ENCODE measurements around the gene TRIM59.

DNA sequence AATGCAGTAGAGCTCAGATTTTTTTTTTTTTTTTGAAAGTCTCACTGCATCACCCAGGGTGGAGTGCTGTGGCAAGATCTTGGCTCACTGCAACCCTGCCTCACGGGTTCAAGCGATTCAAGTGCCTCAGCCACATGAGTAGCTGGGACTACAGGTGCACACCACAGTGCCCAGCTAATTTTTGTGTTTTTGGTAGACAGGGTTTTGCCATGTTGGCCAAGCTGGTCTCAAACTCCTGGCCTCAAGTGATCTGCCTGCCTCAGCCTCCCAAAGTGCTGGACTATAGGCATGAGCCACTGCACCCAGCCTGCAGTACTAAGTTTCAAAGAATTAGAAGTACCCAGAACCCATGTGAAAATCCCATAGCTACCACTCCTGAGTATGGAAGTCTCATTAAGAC is 14.5 kb downstream of the TRIM59 start:
- no peak for TF ChIP-seq EZH2phosphoT487 (IDR thresholded peaks at IDR 0.05; ENCODE audit: low read depth)
- TF ChIP-seq, protein P1, sequence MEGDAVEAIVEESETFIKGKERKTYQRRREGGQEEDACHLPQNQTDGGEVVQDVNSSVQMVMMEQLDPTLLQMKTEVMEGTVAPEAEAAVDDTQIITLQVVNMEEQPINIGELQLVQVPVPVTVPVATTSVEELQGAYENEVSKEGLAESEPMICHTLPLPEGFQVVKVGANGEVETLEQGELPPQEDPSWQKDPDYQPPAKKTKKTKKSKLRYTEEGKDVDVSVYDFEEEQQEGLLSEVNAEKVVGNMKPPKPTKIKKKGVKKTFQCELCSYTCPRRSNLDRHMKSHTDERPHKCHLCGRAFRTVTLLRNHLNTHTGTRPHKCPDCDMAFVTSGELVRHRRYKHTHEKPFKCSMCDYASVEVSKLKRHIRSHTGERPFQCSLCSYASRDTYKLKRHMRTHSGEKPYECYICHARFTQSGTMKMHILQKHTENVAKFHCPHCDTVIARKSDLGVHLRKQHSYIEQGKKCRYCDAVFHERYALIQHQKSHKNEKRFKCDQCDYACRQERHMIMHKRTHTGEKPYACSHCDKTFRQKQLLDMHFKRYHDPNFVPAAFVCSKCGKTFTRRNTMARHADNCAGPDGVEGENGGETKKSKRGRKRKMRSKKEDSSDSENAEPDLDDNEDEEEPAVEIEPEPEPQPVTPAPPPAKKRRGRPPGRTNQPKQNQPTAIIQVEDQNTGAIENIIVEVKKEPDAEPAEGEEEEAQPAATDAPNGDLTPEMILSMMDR (IDR thresholded peaks at IDR 0.05; ENCODE audit: low read depth, low read length), result no peak

All from OCI-LY3 (cell line).